ENCODE data around the gene TMCO4. TPM values are rescaled to one million over a fixed set of nuclear protein-coding genes. Genes with fewer than 3 reads are reported as not detected.
A peak's percentile ranks its signal among the peaks of the same experiment; 100 is the strongest.

TMCO4 gene
- total RNA-seq, 1 donor: 27.5 TPM

GRCh38 chr1:19648239-19648638 is 151.5 kb downstream of the TMCO4 start:
- TF ChIP-seq, protein P1, sequence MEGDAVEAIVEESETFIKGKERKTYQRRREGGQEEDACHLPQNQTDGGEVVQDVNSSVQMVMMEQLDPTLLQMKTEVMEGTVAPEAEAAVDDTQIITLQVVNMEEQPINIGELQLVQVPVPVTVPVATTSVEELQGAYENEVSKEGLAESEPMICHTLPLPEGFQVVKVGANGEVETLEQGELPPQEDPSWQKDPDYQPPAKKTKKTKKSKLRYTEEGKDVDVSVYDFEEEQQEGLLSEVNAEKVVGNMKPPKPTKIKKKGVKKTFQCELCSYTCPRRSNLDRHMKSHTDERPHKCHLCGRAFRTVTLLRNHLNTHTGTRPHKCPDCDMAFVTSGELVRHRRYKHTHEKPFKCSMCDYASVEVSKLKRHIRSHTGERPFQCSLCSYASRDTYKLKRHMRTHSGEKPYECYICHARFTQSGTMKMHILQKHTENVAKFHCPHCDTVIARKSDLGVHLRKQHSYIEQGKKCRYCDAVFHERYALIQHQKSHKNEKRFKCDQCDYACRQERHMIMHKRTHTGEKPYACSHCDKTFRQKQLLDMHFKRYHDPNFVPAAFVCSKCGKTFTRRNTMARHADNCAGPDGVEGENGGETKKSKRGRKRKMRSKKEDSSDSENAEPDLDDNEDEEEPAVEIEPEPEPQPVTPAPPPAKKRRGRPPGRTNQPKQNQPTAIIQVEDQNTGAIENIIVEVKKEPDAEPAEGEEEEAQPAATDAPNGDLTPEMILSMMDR (IDR thresholded peaks at IDR 0.05; ENCODE audit: extremely low read depth, low read depth, low read length): no peak
- Histone ChIP-seq H4K20me1 (ENCODE audit: insufficient read depth, low read length) (peaks cover 20% of the 10 kb centered on the region), H3K9me3 (ENCODE audit: low read depth, low read length) (no peaks in the 10 kb centered on the region), H2AFZ (ENCODE audit: low read length) (no peak overlapping the region), H3K79me2 (ENCODE audit: insufficient read depth, low read length) (peaks cover 76% of the 10 kb centered on the region), H3K4me3 (ENCODE audit: insufficient read depth, low read length) (no peak overlapping the region), H3K27me3 (ENCODE audit: insufficient read depth, low read length) (no peaks in the 10 kb centered on the region), H3K36me3 (ENCODE audit: insufficient read depth, low read length) (no peaks in the 10 kb centered on the region), H3K4me2 (ENCODE audit: insufficient read depth, low read length) (no peak overlapping the region), H3K4me1 (ENCODE audit: insufficient read depth, low read length) (peaks cover 24% of the 10 kb centered on the region), H3K27ac (ENCODE audit: low read depth, low read length) (no peak overlapping the region)
- DNase-seq (ENCODE audit: insufficient read length, low spot score, missing footprints): peak; percentile 60

- TF ChIP-seq, protein P1 (IDR thresholded peaks at IDR 0.05; ENCODE audit: extremely low read depth, low read depth, low read length): no peak
- Histone ChIP-seq H3K4me2 (ENCODE audit: insufficient read depth, low read length) (no peak overlapping the region), H3K27ac (ENCODE audit: low read depth, low read length) (no peak overlapping the region), H3K27me3 (ENCODE audit: insufficient read depth, low read length) (no peaks in the 10 kb centered on the region), H4K20me1 (ENCODE audit: insufficient read depth, low read length) (peaks cover 20% of the 10 kb centered on the region), H3K9me3 (ENCODE audit: low read depth, low read length) (no peaks in the 10 kb centered on the region), H3K4me1 (ENCODE audit: insufficient read depth, low read length) (peaks cover 26% of the 10 kb centered on the region), H3K36me3 (ENCODE audit: insufficient read depth, low read length) (no peaks in the 10 kb centered on the region), H2AFZ (ENCODE audit: low read length) (no peak overlapping the region), H3K79me2 (ENCODE audit: insufficient read depth, low read length) (peaks cover 75% of the 10 kb centered on the region), H3K4me3 (ENCODE audit: insufficient read depth, low read length) (no peak overlapping the region)
- DNase-seq (ENCODE audit: insufficient read length, low spot score, missing footprints): peak; percentile 85
Measured at GRCh38 chr1:19647643-19648042, 152.1 kb downstream of the TMCO4 start.

DNA sequence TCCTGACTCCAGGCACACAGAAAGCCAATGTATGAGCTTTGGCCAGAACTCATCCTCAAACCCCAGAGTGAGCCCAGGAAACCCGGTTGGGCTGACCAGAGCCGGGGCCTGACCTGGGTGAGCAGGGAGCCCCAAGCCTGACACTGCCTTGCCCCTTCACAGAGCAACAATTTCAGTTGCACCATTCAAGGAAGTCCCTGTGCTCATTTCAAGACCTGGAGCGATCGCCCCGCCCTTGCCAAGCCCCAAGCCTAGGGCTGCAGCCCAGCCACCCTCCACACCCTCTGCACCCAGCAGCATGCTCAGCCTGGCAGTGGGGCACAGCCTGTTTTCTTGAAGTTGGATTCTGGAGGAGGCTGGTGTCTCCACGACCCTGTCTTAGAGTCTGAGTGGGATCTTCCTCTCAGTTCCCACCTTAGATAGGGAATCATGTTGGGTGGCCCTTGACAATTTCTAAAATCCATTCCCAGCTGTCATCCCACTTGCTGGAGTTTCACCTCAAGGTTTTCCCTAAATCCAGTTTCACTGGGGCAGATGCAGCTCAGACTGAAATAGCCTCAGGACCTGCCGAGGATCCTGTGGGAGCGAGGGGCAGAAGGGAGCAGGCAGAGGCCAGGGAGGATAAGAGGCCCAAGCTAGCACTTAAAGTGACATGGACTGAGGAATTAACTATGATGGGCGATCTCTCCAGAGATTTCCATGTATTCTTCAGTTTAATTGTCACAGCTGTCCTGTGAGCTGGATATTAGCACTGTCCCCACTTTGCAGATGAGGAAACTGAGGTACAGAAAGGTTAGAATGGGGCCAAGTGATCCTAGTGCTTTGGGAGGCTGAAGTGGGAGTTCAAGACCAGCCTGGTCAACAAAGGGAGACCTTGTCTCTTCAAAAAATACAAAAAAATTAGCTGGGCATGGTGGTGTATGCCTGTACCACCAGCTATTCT is 153.1 kb downstream of the TMCO4 start:
- Histone ChIP-seq H3K36me3 (ENCODE audit: insufficient read depth, low read length) (no peaks in the 10 kb centered on the region), H3K79me2 (ENCODE audit: insufficient read depth, low read length) (peaks cover 68% of the 10 kb centered on the region), H4K20me1 (ENCODE audit: insufficient read depth, low read length) (peaks cover 20% of the 10 kb centered on the region), H3K27ac (ENCODE audit: low read depth, low read length) (no peak overlapping the region), H3K4me1 (ENCODE audit: insufficient read depth, low read length) (peaks cover 16% of the 10 kb centered on the region), H3K9me3 (ENCODE audit: low read depth, low read length) (no peaks in the 10 kb centered on the region), H3K27me3 (ENCODE audit: insufficient read depth, low read length) (no peaks in the 10 kb centered on the region), H3K4me2 (ENCODE audit: insufficient read depth, low read length) (peak overlapping the region; percentile 85), H2AFZ (ENCODE audit: low read length) (no peak overlapping the region), H3K4me3 (ENCODE audit: insufficient read depth, low read length) (peak overlapping the region; percentile 90)
- TF ChIP-seq, protein P1 (IDR thresholded peaks at IDR 0.05; ENCODE audit: extremely low read depth, low read depth, low read length): no peak
- peak; percentile 86 for DNase-seq (ENCODE audit: insufficient read length, low spot score, missing footprints)

Measured in osteoblast (primary cell).